SK-N-SH treated with all-trans-retinoic acid at 6 μM for 48 hours (cell line): ENCODE measurements around the gene SCRN1.

Source experiments
- ATAC-seq: fragments of 200-7000 bp; cut with Tn5 transposase; 3 replicates; pipeline ENCODE4 v1.9.1; 2020; ENCODE audit warnings: mild to moderate bottlenecking, moderate library complexity
- ARNTL ChIP-seq: fragments of 450-650 bp; formaldehyde crosslinking; IDR thresholded peaks from 2 replicates; pipeline ENCODE4 v1.5.0; 2020; ENCODE audit warnings: low read depth, mild to moderate bottlenecking, moderate library complexity, borderline replicate concordance
- BACH2 ChIP-seq: fragments of 250-450 bp; sonication (Bioruptor Pico); IDR thresholded peaks from 2 replicates; pipeline ENCODE4 v1.9.0; 2021; ENCODE audit warnings: mild to moderate bottlenecking, borderline replicate concordance
- CREB5 ChIP-seq: fragments of 250-450 bp; sonication (Bioruptor Pico); IDR thresholded peaks from 2 replicates; pipeline ENCODE4 v1.5.1; 2020; ENCODE audit warnings: low read depth, mild to moderate bottlenecking, moderate library complexity
- CSDC2 ChIP-seq: fragments of 250-450 bp; sonication (Bioruptor Pico); IDR thresholded peaks from 2 replicates; pipeline ENCODE4 v1.5.0; 2020; ENCODE audit warnings: mild to moderate bottlenecking, moderate library complexity
- CSRNP3 ChIP-seq: fragments of 250-450 bp; sonication (Bioruptor Pico); IDR thresholded peaks from 2 replicates; pipeline ENCODE4 v1.5.1; 2021; ENCODE audit warnings: mild to moderate bottlenecking, moderate library complexity
- ISL1 ChIP-seq: fragments of 250-450 bp; sonication (Bioruptor Pico); IDR thresholded peaks from 2 replicates; pipeline ENCODE4 v2.1.2; 2022; ENCODE audit warnings: mild to moderate bottlenecking, moderate library complexity
- OSR1 ChIP-seq: fragments of 250-450 bp; sonication (Bioruptor Pico); IDR thresholded peaks from 2 replicates; pipeline ENCODE4 v1.8.0; 2022; ENCODE audit warnings: moderate library complexity, mild to moderate bottlenecking, inconsistent platforms
- PATZ1 ChIP-seq: fragments of 250-450 bp; sonication (Bioruptor Pico); IDR thresholded peaks from 2 replicates; pipeline ENCODE4 v1.8.0; 2020; ENCODE audit warnings: mild to moderate bottlenecking, moderate library complexity, borderline replicate concordance
- POU6F1 ChIP-seq: fragments of 250-450 bp; sonication (Bioruptor Pico); IDR thresholded peaks from 2 replicates; pipeline ENCODE4 v1.8.0; 2021; ENCODE audit warnings: low read depth, mild to moderate bottlenecking, moderate library complexity, borderline replicate concordance
- PPARA ChIP-seq: fragments of 250-450 bp; sonication (Bioruptor Pico); IDR thresholded peaks from 2 replicates; pipeline ENCODE4 v1.5.0; 2020; ENCODE audit warnings: mild to moderate bottlenecking, borderline replicate concordance
- RARB ChIP-seq: fragments of 250-450 bp; sonication (Bioruptor Pico); IDR thresholded peaks from 2 replicates; pipeline ENCODE4 v1.8.0; 2021; ENCODE audit warnings: mild to moderate bottlenecking, moderate library complexity
- SNAI2 ChIP-seq: fragments of 250-450 bp; sonication (Bioruptor Pico); IDR thresholded peaks from 2 replicates; pipeline ENCODE4 v1.5.0; 2020; ENCODE audit warnings: mild to moderate bottlenecking, moderate library complexity
- TOX ChIP-seq: fragments of 250-450 bp; sonication (Bioruptor Pico); IDR thresholded peaks from 2 replicates; pipeline ENCODE4 v1.8.0; 2021; ENCODE audit warnings: mild to moderate bottlenecking, moderate library complexity, borderline replicate concordance
- TSHZ2 ChIP-seq: fragments of 250-450 bp; sonication (Bioruptor Pico); IDR thresholded peaks from 2 replicates; pipeline ENCODE4 v1.5.0; 2020; ENCODE audit warnings: mild to moderate bottlenecking, moderate library complexity
- ZC3H10 ChIP-seq: fragments of 250-450 bp; sonication (Bioruptor Pico); IDR thresholded peaks from 2 replicates; pipeline ENCODE4 v1.5.1; 2021; ENCODE audit warnings: mild to moderate bottlenecking, moderate library complexity
- ZFP30 ChIP-seq: fragments of 450-650 bp; formaldehyde crosslinking; IDR thresholded peaks from 2 replicates; pipeline ENCODE4 v1.5.0; 2022; ENCODE audit warnings: mild to moderate bottlenecking, moderate library complexity
- ZNF565 ChIP-seq: fragments of 450-650 bp; formaldehyde crosslinking; conservative IDR thresholded peaks from 2 replicates; pipeline ENCODE4 v1.5.0; 2020; ENCODE audit warnings: low read depth, mild to moderate bottlenecking, moderate library complexity
- ZNF70 ChIP-seq: fragments of 450-650 bp; formaldehyde crosslinking; IDR thresholded peaks from 2 replicates; pipeline ENCODE4 v1.5.0; 2020; ENCODE audit warnings: mild to moderate bottlenecking, moderate library complexity
- ZNF8 ChIP-seq: fragments of 450-650 bp; formaldehyde crosslinking; IDR thresholded peaks from 2 replicates; pipeline ENCODE4 v1.5.0; 2020; ENCODE audit warnings: mild to moderate bottlenecking, moderate library complexity

Gene SCRN1

GRCh38 chr7:29995652-29996051 lies 6.1 kb upstream of the SCRN1 start (continued):
- TF ChIP-seq PATZ1 (no peak), POU6F1 (CRISPR knock-in tag) (no peak), CSDC2 (CRISPR knock-in tag) (no peak), TOX (CRISPR knock-in tag) (no peak), ZNF8 (CRISPR knock-in tag) (no peak), ARNTL (no peak), SNAI2 (CRISPR knock-in tag) (no peak), ZC3H10 (CRISPR knock-in tag) (no peak)

- no peak for ATAC-seq
- no peak for TF ChIP-seq PPARA (CRISPR knock-in tag)
- no peak for TF ChIP-seq ZC3H10 (CRISPR knock-in tag)
- no peak for TF ChIP-seq CREB5 (CRISPR knock-in tag)
- no peak for TF ChIP-seq ZNF8 (CRISPR knock-in tag)
- no peak for TF ChIP-seq ZFP30 (CRISPR knock-in tag)
- TF ChIP-seq OSR1 (CRISPR knock-in tag), result no peak
- no peak for TF ChIP-seq ZNF70 (CRISPR knock-in tag)
- TF ChIP-seq PATZ1, result no peak
- TF ChIP-seq BACH2 (CRISPR knock-in tag), result no peak
- TF ChIP-seq ISL1 (CRISPR knock-in tag), result no peak
These were observed 3.5 kb upstream of the SCRN1 start for GRCh38 chr7:29993140-29993539.

GRCh38 chr7:29991937-29992336 lies 2.3 kb upstream of the SCRN1 start:
- no peak for ATAC-seq
- TF ChIP-seq CSDC2 (CRISPR knock-in tag) (no peak), PPARA (CRISPR knock-in tag) (no peak), SNAI2 (CRISPR knock-in tag) (no peak), ZNF8 (CRISPR knock-in tag) (no peak), CREB5 (CRISPR knock-in tag) (no peak), POU6F1 (CRISPR knock-in tag) (no peak), ZNF70 (CRISPR knock-in tag) (no peak), CSRNP3 (CRISPR knock-in tag) (no peak), TOX (CRISPR knock-in tag) (no peak), TSHZ2 (CRISPR knock-in tag) (no peak), ZNF565 (no peak), RARB (CRISPR knock-in tag) (no peak), ZC3H10 (CRISPR knock-in tag) (no peak), ISL1 (CRISPR knock-in tag) (no peak)
